ENCODE data around the gene ZNF784. TPM values are rescaled to one million over a fixed set of nuclear protein-coding genes. Genes with fewer than 3 reads are reported as not detected.
"Not testable (repeated sequence)": the region's sequence is repeated elsewhere in the genome, so short reads cannot be mapped to it uniquely, and the experiment has no call there.

Gene ZNF784
- total and polyA plus RNA-seq, 8 donors = 1.8 to 15.1 (median 5.5) TPM; not detected in 1

DNA sequence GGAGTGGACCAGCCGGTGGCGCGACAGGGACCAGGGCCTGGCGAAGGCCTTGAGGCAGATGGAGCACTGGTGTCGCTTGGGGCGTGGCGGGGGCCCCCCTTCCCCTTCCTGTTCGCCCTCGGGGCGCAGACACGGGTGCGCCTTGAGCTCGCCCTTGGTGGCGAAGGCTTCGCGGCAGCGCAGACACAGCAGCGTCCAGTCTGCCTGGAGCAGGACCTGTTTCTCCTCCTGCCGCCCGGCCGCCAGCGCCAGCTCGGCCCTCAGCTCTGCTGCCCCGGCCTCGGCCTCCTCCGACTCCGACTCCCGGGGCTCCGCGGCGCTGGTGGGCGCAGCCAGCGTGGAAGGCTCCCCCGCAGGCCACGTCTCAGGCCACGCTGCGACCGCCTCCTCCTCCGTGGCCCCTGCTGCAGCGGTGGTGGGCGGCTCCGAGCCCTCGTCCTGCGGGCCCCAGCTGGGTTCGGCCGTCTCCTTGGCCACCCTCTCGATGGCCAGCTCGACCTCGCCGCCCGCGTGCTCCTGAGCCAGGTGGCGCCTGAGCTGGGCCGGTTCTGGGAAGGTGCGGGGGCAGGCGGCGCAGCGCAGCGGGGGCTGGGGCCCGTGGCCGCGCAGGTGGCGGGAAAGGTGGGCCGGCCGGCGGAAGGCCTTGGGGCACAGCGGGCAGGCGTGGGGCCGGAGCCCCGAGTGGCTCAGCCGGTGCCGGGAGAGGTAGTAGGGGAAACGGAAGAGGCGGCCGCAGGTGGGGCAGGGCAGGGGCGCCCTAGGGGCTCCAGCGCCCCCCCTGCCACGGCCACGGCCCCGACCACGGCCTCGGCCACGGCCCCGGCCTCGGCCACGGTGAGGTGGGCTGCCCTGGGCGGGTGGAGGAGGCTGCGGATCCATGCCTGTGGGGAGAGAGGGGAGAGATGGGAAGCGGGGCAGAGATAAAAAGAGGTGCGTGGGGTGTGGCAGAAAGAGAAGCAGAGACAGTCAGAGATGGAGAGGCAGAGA, 45.3 kb downstream of the ZNF784 start:
- DNase-seq = peak in 1 of 2 donors; percentile 9
- H3K9me3 ChIP-seq = no peaks in the 10 kb centered on the region
- peak overlapping the region; percentile 73 to 95 (median 82) for H3K4me3 ChIP-seq

GRCh38 chr19:55578031-55578760, 46.2 kb downstream of the ZNF784 start:
- Histone ChIP-seq H3K4me1 (peaks cover 20 to 35% (median 31%) of the 10 kb centered on the region in 4 donors), H3K27ac (no peak overlapping the region), H3K4me3 (no peak overlapping the region), H3K36me3 (peaks cover 16 to 31% (median 29%) of the 10 kb centered on the region in 4 donors), H3K9me3 (no peaks in the 10 kb centered on the region), H3K27me3 (no peaks in the 10 kb centered on the region)
- WGBS, 5 donors = 93 to 95% (median 95%) methylated on average over 54 to 83 of the region's 83 CpGs
- TF ChIP-seq POLR2A (IDR thresholded peaks at IDR 0.05) = no peak
- TF ChIP-seq EP300 (IDR thresholded peaks at IDR 0.05) = no peak
- TF ChIP-seq POLR2AphosphoS5 (IDR thresholded peaks at IDR 0.05) = no peak
- TF ChIP-seq CTCF (IDR thresholded peaks at IDR 0.05) = no peak
- intact Hi-C loops (cut with DNase I; ENCODE audit: low total_unique reads) = no loop called here
- no peak for DNase-seq

More for the DNA sequence above, 45.3 kb downstream of the ZNF784 start:
- Histone ChIP-seq H3K27ac (peak overlapping the region in 4 of 5 donors; percentile 92 to 96 (median 94)), H3K4me1 (peaks cover 20 to 35% (median 31%) of the 10 kb centered on the region in 4 donors), H3K36me3 (peaks cover 16 to 31% (median 29%) of the 10 kb centered on the region in 4 donors), H3K27me3 (no peaks in the 10 kb centered on the region)
- 84 to 89% (median 88%) methylated on average over 72 to 90 of the region's 90 CpGs for WGBS, 5 donors
- no peak for TF ChIP-seq CTCF (IDR thresholded peaks at IDR 0.05)
- TF ChIP-seq POLR2A (IDR thresholded peaks at IDR 0.05) = no peak
- no peak for TF ChIP-seq POLR2AphosphoS5 (IDR thresholded peaks at IDR 0.05)
- no peak for TF ChIP-seq EP300 (IDR thresholded peaks at IDR 0.05)
- intact Hi-C loops (cut with DNase I; ENCODE audit: low total_unique reads) = no loop called here

DNA sequence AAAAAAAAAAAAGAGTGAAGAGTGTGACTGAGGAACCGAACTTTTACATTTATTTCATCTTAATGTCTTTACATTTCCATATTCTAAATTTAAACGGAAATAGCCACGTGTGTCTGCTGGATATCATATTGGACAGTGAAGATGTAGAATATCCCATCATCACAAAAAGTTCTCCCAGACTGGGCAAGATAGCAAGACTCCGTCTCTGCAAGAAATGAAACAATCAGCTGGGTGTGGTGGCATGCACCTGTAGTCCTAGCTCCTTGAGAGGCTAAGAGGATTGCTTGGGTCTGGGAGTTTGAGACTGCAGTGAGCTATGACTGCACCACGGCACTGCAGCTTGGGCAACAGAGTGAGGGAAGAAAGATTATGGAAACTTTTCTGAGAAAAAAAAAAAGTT, 47.6 kb downstream of the ZNF784 start:
- H3K4me3 ChIP-seq = no peak overlapping the region
- 88 to 89% (median 88%) methylated on average over 5 of the region's 5 CpGs for WGBS, 5 donors
- DNase-seq = no peak
- H3K4me1 ChIP-seq = peaks cover 12 to 25% (median 23%) of the 10 kb centered on the region in 4 donors
- H3K36me3 ChIP-seq = peaks cover 16 to 31% (median 29%) of the 10 kb centered on the region in 4 donors
- no peaks in the 10 kb centered on the region for H3K9me3 ChIP-seq
- intact Hi-C loops (cut with DNase I; ENCODE audit: low total_unique reads) = no loop called here
- H3K27ac ChIP-seq = no peak overlapping the region
- TF ChIP-seq CTCF (IDR thresholded peaks at IDR 0.05) (no peak), EP300 (IDR thresholded peaks at IDR 0.05) (no peak), POLR2AphosphoS5 (IDR thresholded peaks at IDR 0.05) (no peak), POLR2A (IDR thresholded peaks at IDR 0.05) (no peak)
- H3K27me3 ChIP-seq = no peaks in the 10 kb centered on the region

- H3K4me1 ChIP-seq; H3K27ac ChIP-seq; DNase-seq; H3K4me3 ChIP-seq; intact Hi-C loops (cut with DNase I; ENCODE audit: low total_unique reads); H3K9me3 ChIP-seq; H3K27me3 ChIP-seq: not testable (repeated sequence)
- H3K36me3 ChIP-seq = peaks cover 14 to 26% (median 24%) of the 10 kb centered on the region in 4 donors
- WGBS, 5 donors = 84 to 89% (median 84%) methylated on average over 6 of the region's 6 CpGs
These were observed 50.4 kb downstream of the ZNF784 start for GRCh38 chr19:55573929-55574328.

Other genes starting within 250 kb of the ZNF784 start
- gene TMEM190, start 247.7 kb downstream of the ZNF784 start, total RNA-seq = not detected
- gene TMEM190, start 247.7 kb downstream of the ZNF784 start, polyA plus RNA-seq = 1 to 10 TPM in 1 of 3 donors, under 1 TPM in 1, not detected in 1; 0.68 to 1.3 TPM
- 100 to 1,000 TPM in 1 of 5 donors, 10 to 100 TPM in 1, 1 to 10 TPM in 1, not detected in 2; 5.4 to 504 (median 36.1) TPM for gene TMEM238, start 240.3 kb downstream of the ZNF784 start, total RNA-seq
- under 1 TPM in 2 of 3 donors, not detected in 1; 0.75 to 0.83 TPM for gene TMEM238, start 240.3 kb downstream of the ZNF784 start, polyA plus RNA-seq
- gene RPL28, start 238.6 kb downstream of the ZNF784 start, total RNA-seq = 100 to 1,000 TPM in 4 of 5 donors, 10 to 100 TPM in 1; 47.5 to 854 (median 193) TPM
- gene RPL28, start 238.6 kb downstream of the ZNF784 start, polyA plus RNA-seq = 1,000 to 10,000 TPM; 2,029 to 2,388 (median 2,037) TPM
- 10 to 100 TPM in 3 of 5 donors, 1 to 10 TPM in 2; 8.0 to 43.3 (median 20.2) TPM for gene UBE2S, start 216.8 kb downstream of the ZNF784 start, total RNA-seq
- 10 to 100 TPM; 11.6 to 13.1 (median 13.1) TPM for gene UBE2S, start 216.8 kb downstream of the ZNF784 start, polyA plus RNA-seq
- gene SHISA7, start 181.3 kb downstream of the ZNF784 start, total RNA-seq = not detected
- gene SHISA7, start 181.3 kb downstream of the ZNF784 start, polyA plus RNA-seq = not detected
- gene ISOC2, start 162.9 kb downstream of the ZNF784 start, total RNA-seq = 100 to 1,000 TPM in 1 of 5 donors, 10 to 100 TPM in 4; 19.8 to 348 (median 63.6) TPM
- gene ISOC2, start 162.9 kb downstream of the ZNF784 start, polyA plus RNA-seq = 10 to 100 TPM; 76.7 to 80.5 (median 79.6) TPM
- not detected for gene C19orf85, start 159.8 kb downstream of the ZNF784 start, total RNA-seq
- under 1 TPM in 1 of 3 donors, not detected in 2; 0.23 TPM for gene C19orf85, start 159.8 kb downstream of the ZNF784 start, polyA plus RNA-seq
- gene ZNF628, start 147.9 kb downstream of the ZNF784 start, total RNA-seq = 10 to 100 TPM in 1 of 5 donors, 1 to 10 TPM in 3, under 1 TPM in 1; 0.58 to 16.1 (median 5.7) TPM
- 1 to 10 TPM; 2.0 to 7.2 (median 4.3) TPM for gene ZNF628, start 147.9 kb downstream of the ZNF784 start, polyA plus RNA-seq
- 1 to 10 TPM in 2 of 5 donors, not detected in 3; 4.3 to 6.4 TPM for gene NAT14, start 139.4 kb downstream of the ZNF784 start, total RNA-seq
- gene NAT14, start 139.4 kb downstream of the ZNF784 start, polyA plus RNA-seq = 10 to 100 TPM in 2 of 3 donors, 1 to 10 TPM in 1; 8.7 to 22.1 (median 14.4) TPM
- gene SSC5D, start 136.1 kb downstream of the ZNF784 start, total RNA-seq = 10 to 100 TPM in 2 of 5 donors, 1 to 10 TPM in 2, not detected in 1; 2.2 to 15.1 (median 9.8) TPM
- gene SSC5D, start 136.1 kb downstream of the ZNF784 start, polyA plus RNA-seq = under 1 TPM; 0.46 to 0.87 (median 0.80) TPM
- not detected for gene SBK2, start 87.4 kb downstream of the ZNF784 start, total RNA-seq
- gene SBK2, start 87.4 kb downstream of the ZNF784 start, polyA plus RNA-seq = not detected
- 1 to 10 TPM in 2 of 5 donors, under 1 TPM in 1, not detected in 2; 0.37 to 6.2 (median 2.0) TPM for gene SBK3, start 79.0 kb downstream of the ZNF784 start, total RNA-seq
- under 1 TPM in 2 of 3 donors, not detected in 1; 0.20 to 0.56 TPM for gene SBK3, start 79.0 kb downstream of the ZNF784 start, polyA plus RNA-seq
- 10 to 100 TPM in 1 of 5 donors, 1 to 10 TPM in 4; 3.1 to 12.1 (median 5.1) TPM for gene ZNF579, start 43.7 kb downstream of the ZNF784 start, total RNA-seq
- 10 to 100 TPM; 10.8 to 13.0 (median 11.0) TPM for gene ZNF579, start 43.7 kb downstream of the ZNF784 start, polyA plus RNA-seq
- gene FIZ1, start 25.0 kb downstream of the ZNF784 start, total RNA-seq = 10 to 100 TPM in 1 of 5 donors, 1 to 10 TPM in 3, not detected in 1; 4.0 to 16.8 (median 6.7) TPM
- gene FIZ1, start 25.0 kb downstream of the ZNF784 start, polyA plus RNA-seq = 10 to 100 TPM in 1 of 3 donors, 1 to 10 TPM in 2; 8.7 to 10.8 (median 9.4) TPM
- gene ZNF524, start 24.3 kb downstream of the ZNF784 start, total RNA-seq = 10 to 100 TPM in 3 of 5 donors, 1 to 10 TPM in 2; 2.9 to 54.3 (median 17.4) TPM
- gene ZNF524, start 24.3 kb downstream of the ZNF784 start, polyA plus RNA-seq = 10 to 100 TPM; 61.3 to 70.7 (median 68.9) TPM
- 10 to 100 TPM in 3 of 5 donors, 1 to 10 TPM in 2; 1.3 to 60.5 (median 11.6) TPM for gene ZNF865, start 18.9 kb downstream of the ZNF784 start, total RNA-seq
- gene ZNF865, start 18.9 kb downstream of the ZNF784 start, polyA plus RNA-seq = 1 to 10 TPM; 5.3 to 6.3 (median 6.1) TPM
- gene ZNF580, start 16.4 kb upstream of the ZNF784 start, total RNA-seq = 10 to 100 TPM in 4 of 5 donors, not detected in 1; 10.6 to 55.0 (median 16.6) TPM
- gene ZNF580, start 16.4 kb upstream of the ZNF784 start, polyA plus RNA-seq = 10 to 100 TPM; 18.6 to 26.9 (median 21.5) TPM
- gene ZNF581, start 19.1 kb upstream of the ZNF784 start, total RNA-seq = 10 to 100 TPM in 1 of 5 donors, 1 to 10 TPM in 4; 2.2 to 14.5 (median 5.3) TPM
- 10 to 100 TPM; 14.9 to 27.8 (median 21.2) TPM for gene ZNF581, start 19.1 kb upstream of the ZNF784 start, polyA plus RNA-seq
- gene CCDC106, start 23.6 kb upstream of the ZNF784 start, total RNA-seq = 10 to 100 TPM in 3 of 5 donors, 1 to 10 TPM in 2; 3.5 to 25.5 (median 13.4) TPM
- 10 to 100 TPM; 12.0 to 19.4 (median 14.1) TPM for gene CCDC106, start 23.6 kb upstream of the ZNF784 start, polyA plus RNA-seq
- 100 to 1,000 TPM in 4 of 5 donors, 10 to 100 TPM in 1; 70.5 to 463 (median 183) TPM for gene U2AF2, start 30.5 kb upstream of the ZNF784 start, total RNA-seq
- gene U2AF2, start 30.5 kb upstream of the ZNF784 start, polyA plus RNA-seq = 10 to 100 TPM; 53.2 to 91.4 (median 62.2) TPM
- gene EPN1, start 50.7 kb upstream of the ZNF784 start, total RNA-seq = 100 to 1,000 TPM in 3 of 5 donors, 10 to 100 TPM in 2; 17.8 to 363 (median 184) TPM
- 100 to 1,000 TPM in 2 of 3 donors, 10 to 100 TPM in 1; 74.6 to 213 (median 183) TPM for gene EPN1, start 50.7 kb upstream of the ZNF784 start, polyA plus RNA-seq
- gene NLRP9, start 113.8 kb upstream of the ZNF784 start, total RNA-seq = not detected
- gene NLRP9, start 113.8 kb upstream of the ZNF784 start, polyA plus RNA-seq = not detected
- gene RFPL4A, start 134.5 kb upstream of the ZNF784 start, total RNA-seq = 1 to 10 TPM in 1 of 5 donors, not detected in 4; 1.7 TPM
- gene RFPL4A, start 134.5 kb upstream of the ZNF784 start, polyA plus RNA-seq = not detected
- gene RFPL4AL1, start 144.6 kb upstream of the ZNF784 start, total RNA-seq = not detected
- gene RFPL4AL1, start 144.6 kb upstream of the ZNF784 start, polyA plus RNA-seq = not detected
- gene NLRP11, start 207.4 kb upstream of the ZNF784 start, total RNA-seq = not detected
- under 1 TPM in 2 of 3 donors, not detected in 1; 0.03 to 0.12 TPM for gene NLRP11, start 207.4 kb upstream of the ZNF784 start, polyA plus RNA-seq
- gene NLRP4, start 212.0 kb upstream of the ZNF784 start, total RNA-seq = not detected
- gene NLRP4, start 212.0 kb upstream of the ZNF784 start, polyA plus RNA-seq = under 1 TPM in 1 of 3 donors, not detected in 2; 0.23 TPM